Measurements from ENCODE around the gene CALHM6.

GRCh38 chr6:116419069-116419786 is 41.9 kb upstream of the CALHM6 start:
- TF ChIP-seq CTCF (IDR thresholded peaks at IDR 0.05) (no peak), POLR2A (IDR thresholded peaks at IDR 0.05) (no peak)

All from stomach (tissue), 4 donors.